Femur (tissue), 1 donor: ENCODE results near the gene SLC25A13.

Experiments
- DNase-seq: peaks from one replicate; pipeline ENCODE4 v3.0.0-alpha.2; 2017

SLC25A13 gene

GRCh38 chr7:96076350-96076707, 245.6 kb downstream of the SLC25A13 start:
- DNase-seq, result no peak

GRCh38 chr7:96075510-96076349, 246.2 kb downstream of the SLC25A13 start:
- DNase-seq, result peak; percentile 83

- no peak for DNase-seq
Observed at GRCh38 chr7:96074871-96075270, 247.0 kb downstream of the SLC25A13 start.
